Measurements from ENCODE around the gene DYNLT4. TPM values are rescaled to one million over a fixed set of nuclear protein-coding genes. Genes with fewer than 3 reads are reported as not detected.

Gene DYNLT4
- total RNA-seq, 4 donors from 2014 or later: 1.1 TPM; not detected in 3

DNA sequence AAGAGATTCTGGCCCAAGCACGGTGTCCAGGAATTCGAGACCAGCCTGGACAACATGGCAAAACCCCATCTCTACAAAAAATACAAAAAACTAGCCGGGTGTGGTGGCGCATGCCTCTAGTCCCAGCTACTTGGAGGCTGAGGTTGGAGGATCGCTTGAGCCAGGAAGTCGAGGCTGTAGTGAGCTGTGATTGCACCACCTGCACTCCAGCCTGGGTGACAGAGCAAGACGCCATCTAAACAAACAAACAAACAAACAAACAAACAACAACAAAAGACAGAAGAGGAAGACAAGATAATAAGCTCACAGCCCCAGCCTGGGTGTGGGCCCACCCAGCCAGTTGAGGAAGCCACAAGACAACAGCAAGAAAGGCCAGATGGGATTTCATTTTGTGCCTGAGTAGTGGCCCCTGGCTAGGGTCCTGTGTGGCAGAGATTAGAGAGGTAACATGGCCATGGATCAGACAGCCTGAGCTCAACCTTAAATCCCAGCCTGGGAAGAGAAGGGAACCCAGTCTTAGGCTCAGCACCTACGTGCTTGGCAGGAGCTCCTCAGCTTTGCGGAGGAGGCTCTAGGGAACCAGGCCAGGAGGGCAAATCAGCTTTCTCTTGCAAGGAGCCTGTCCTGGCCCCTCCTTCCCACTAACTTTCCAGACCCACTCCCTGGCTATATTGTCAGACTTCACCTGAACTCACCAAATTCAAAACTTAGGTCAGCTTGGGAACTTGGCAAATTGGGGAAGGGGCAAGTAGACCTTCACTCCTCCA, 14.2 kb downstream of the DYNLT4 start:
- TF ChIP-seq, protein P1, sequence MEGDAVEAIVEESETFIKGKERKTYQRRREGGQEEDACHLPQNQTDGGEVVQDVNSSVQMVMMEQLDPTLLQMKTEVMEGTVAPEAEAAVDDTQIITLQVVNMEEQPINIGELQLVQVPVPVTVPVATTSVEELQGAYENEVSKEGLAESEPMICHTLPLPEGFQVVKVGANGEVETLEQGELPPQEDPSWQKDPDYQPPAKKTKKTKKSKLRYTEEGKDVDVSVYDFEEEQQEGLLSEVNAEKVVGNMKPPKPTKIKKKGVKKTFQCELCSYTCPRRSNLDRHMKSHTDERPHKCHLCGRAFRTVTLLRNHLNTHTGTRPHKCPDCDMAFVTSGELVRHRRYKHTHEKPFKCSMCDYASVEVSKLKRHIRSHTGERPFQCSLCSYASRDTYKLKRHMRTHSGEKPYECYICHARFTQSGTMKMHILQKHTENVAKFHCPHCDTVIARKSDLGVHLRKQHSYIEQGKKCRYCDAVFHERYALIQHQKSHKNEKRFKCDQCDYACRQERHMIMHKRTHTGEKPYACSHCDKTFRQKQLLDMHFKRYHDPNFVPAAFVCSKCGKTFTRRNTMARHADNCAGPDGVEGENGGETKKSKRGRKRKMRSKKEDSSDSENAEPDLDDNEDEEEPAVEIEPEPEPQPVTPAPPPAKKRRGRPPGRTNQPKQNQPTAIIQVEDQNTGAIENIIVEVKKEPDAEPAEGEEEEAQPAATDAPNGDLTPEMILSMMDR (IDR thresholded peaks at IDR 0.05; ENCODE audit: low read depth): no peak

DNA sequence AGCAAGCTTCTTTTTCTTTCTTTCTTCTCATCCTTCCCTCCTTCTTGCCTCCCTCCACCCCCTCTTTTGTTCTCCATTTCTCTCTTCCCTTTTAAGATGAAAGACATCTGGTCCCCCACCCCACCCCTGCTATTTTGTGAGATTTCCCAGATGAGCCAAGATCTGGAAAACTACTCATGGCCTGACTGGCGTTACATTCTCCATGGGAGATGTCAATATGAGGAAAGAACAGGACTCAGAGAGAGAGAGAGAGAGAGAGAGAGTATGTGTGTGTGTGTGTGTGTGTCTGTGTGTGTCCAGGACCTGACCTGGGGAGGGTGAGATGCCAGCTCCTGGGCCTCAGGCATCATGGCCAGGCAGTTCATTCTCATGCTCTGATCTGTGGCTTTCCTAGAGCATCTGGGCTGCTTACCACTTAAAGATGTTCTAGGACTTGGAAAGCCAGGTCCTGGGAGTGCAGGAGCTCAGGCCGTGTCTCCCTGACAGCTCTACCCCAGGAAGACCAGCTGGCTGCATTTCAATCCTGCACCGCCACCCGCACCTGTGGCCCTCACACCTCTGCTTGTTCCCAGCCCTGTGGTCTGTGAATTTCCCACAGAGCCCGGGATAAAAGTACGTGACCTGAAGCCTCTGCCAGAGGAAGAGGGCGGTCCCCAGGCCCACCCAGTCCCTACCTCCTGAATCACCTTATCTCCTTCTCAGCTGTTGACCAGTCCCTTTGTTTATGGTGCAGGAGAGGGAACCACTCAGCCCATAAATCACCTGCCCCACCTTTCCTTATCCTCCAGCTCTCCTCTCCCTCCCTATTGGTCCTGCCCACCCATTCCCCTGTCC, 16.0 kb downstream of the DYNLT4 start:
- TF ChIP-seq, protein P1 (IDR thresholded peaks at IDR 0.05; ENCODE audit: low read depth): no peak

DNA sequence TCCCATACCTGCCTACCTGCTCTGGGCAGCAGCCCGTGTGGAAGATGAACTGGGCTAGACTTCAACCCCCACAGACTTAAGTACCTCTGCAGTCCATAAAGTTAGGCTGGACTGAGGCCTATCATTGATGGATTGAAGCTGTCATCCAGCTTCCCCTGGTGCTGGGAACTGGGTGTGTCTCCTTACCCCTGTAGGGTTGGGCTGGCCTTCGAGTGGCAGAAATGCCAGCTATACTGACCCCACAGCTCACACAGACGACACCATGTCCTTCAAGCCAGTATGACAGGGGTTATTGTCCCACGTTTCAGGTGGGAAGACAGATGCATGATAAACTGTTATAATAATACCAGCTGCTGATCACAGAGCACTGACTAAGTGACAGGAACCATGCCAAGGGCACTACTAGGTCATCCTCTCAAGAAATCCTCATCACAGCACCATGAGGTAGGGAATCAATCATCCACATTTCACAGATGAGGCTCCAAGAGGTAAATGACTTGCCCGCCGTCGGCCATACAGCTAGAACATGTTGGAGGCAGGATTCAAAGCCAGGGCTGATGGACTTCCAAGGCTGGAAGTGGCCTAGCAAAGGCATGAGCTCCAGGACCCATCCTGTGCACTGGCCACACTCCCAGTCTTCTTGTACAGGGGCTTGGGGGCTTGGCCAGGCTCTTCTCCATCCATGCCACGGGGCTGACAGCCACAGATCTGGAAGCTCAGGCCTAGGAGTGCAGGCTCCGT, 18.9 kb downstream of the DYNLT4 start, which contains the start of gene BEST4:
Gene BEST4, minus strand, starts transcription at position 51 of the 741 bp plus-strand sequence. CDS start 465 bp downstream, outside the sequence.
- TF ChIP-seq, protein P1 (IDR thresholded peaks at IDR 0.05; ENCODE audit: low read depth): no peak

DNA sequence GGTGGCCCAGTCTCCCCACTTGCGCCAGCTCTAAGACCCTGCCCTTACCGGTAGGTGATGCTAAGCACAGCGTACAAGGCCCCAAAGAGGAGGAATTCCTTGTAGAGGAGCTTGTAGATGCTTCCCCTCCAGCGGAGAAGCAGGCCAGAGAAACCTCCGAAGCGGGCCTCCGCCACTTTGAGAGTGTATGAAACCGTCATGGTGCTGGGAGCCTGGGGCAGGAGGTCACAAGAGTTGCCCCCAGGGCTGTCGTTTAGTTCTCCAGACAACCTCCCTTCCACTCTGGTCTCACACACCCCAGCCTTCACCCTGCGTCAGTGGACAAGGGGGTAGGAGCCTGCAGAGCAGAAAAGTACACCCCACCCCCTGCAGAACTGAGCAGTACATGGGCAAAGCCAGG, 19.6 kb downstream of the DYNLT4 start:
- TF ChIP-seq, protein P1 (IDR thresholded peaks at IDR 0.05; ENCODE audit: low read depth): no peak

DNA sequence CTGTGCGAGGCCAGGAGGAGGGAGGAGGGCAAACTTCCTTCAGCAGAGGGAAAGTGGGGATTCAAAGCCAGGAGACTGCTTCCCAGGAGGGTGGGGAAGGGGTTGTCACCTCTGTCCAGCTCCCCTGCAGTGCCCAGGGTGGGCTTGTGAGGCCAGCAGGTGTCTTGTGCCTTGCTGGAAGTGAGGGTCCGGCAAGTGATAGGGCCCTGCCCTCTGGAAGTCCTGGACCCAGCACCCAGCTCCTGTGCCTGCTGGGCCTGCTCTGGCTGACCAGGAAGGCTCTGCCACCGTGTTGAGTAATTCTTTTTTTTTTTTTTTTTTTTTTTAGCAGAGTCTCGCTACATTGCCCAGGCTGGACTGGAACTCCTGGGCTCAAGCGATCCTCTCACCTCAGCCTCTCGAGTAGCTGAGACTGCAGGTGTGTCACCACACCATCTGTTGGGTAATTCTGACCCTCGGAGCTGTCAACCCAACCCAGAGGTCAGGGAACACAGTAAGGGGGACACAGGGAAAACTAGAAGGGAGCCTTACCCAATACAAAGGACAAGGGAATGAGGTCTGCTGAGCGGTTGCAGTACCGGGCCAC, 20.2 kb downstream of the DYNLT4 start:
- TF ChIP-seq, protein P1 (IDR thresholded peaks at IDR 0.05; ENCODE audit: low read depth): no peak

DNA sequence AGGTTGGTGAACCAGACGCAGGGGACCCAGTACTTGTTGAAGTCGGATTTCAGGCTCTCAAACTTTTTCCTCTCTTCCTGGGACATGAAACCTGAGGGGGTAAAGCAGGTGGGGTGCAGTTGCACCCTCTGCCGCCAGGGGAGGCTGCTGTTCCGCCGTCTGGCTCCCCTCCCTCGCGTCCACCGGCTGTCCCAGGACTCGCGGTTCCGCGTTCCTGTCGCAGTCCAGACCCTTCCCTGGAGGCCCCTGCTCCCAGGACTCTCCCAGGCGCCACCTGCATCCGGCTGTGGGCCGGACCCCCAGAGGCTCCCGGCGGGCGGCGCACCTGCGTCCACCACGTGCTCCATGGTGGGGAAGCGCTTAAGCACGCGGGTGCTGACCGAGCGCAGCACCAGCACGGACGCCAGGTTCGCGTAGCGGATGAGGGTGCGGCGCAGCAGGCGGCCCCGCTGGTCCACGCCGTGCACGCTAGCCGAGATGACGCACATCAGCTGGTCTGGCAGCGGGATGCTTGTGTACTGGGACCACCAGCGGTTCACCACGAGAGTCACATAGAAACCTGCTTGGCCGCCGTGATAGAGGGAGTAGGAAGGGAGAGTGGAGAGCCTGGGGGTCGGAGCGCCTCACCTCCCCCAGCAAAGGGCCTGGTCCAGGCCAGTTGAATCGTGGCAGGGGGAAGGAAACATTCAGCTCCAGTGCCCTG, 20.9 kb downstream of the DYNLT4 start:
- TF ChIP-seq, protein P1 (IDR thresholded peaks at IDR 0.05; ENCODE audit: low read depth): no peak
